Muscle layer of duodenum (tissue), 2 donors: ENCODE measurements around the gene PDIA4.

ENCODE experiments used
- H3K27ac ChIP-seq: one replicate; pipeline ENCODE4 v1.7.0; 2013; ENCODE audit warnings: mild to moderate bottlenecking, low read length
- H3K27me3 ChIP-seq: one replicate; pipeline ENCODE4 v1.7.0; 2013; ENCODE audit warnings: low read depth, mild to moderate bottlenecking, control low read depth, low read length
- H3K36me3 ChIP-seq, 2 donors: one replicate each; pipeline ENCODE4 v1.7.0; 2013; ENCODE audit warnings: low read length in 2 of 2, control low read depth in 1 of 2, mild to moderate bottlenecking in 1 of 2; ENCODE audit not compliant: insufficient read depth in 2 of 2, control insufficient read depth in 1 of 2
- H3K4me1 ChIP-seq, 2 donors: one replicate each; pipeline ENCODE4 v1.7.0; 2013; ENCODE audit warnings: low read length in 2 of 2, mild to moderate bottlenecking in 2 of 2, control low read depth in 1 of 2, moderate library complexity in 1 of 2; ENCODE audit not compliant: insufficient read depth in 2 of 2, control insufficient read depth in 1 of 2
- H3K4me3 ChIP-seq, 2 donors: one replicate each; pipeline ENCODE4 v1.7.0; 2013; ENCODE audit warnings: low read length in 2 of 2, low read depth in 1 of 2, mild to moderate bottlenecking in 1 of 2
- H3K9me3 ChIP-seq, 2 donors: one replicate each; pipeline ENCODE4 v1.7.0; 2013; ENCODE audit warnings: low read length in 2 of 2, control low read depth in 1 of 2, mild to moderate bottlenecking in 1 of 2; ENCODE audit not compliant: control insufficient read depth in 1 of 2
- donor health status: healthy.

The PDIA4 gene

DNA sequence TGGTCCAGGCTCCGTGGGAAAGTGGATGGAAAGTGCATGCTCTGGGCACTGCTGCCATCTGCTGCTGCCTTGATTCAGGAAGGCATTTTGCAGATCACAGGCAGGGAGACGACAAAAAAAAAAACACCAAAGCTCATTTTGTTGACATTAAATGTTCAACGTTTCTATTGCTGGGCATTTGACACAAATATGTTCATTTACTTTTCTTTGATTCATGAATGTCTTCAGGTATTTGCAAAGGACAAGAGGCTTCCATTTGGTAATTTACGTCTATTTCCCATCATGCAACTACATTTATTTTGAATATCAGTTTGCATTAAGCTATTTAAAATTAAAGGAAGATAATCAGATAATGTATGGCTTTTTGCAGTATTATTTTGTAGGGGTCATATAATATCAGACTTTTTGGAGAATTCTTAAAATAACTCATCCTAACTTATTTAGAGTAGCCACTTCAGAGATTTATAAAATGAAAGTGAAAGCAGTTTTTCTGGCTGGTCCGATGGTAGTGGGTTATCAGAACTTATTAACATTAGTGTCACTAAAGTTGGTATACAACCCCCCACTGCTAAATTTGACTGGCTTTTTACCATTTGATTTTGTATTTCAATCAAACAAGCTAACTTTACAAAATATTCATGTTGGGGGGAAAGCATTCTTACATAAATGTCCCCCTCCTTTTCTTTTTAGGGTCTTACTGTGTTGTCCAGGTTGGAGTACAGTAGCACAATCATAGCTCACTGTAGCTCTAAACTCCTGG, 65.3 kb downstream of the PDIA4 start:
- H3K4me3 ChIP-seq: peak overlapping the region; percentile 86 to 91
- no peaks in the 10 kb centered on the region for H3K27me3 ChIP-seq
- H3K9me3 ChIP-seq: no peaks in the 10 kb centered on the region

DNA sequence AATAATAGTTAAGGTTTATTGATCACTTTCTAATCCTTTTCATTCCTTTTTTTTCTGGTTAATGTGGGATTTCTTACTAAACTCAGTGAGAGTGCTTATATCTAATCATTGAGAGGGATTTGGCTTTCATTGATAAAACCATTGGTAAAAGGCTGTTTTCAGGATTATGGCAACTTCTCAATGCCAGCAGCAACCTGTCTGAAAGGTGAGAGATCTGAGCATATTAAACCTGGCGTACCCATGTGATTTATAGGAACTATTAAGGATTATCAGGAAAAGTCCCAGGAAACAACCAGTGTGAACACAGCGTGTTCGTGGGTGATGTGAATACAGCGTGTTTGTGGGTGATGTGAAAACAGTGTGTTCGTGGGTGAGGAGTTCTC, 65.9 kb downstream of the PDIA4 start:
- Histone ChIP-seq H3K27me3 (no peaks in the 10 kb centered on the region), H3K4me1 (peaks cover 0 to 20% of the 10 kb centered on the region in 2 donors), H3K27ac (no peak overlapping the region), H3K9me3 (no peaks in the 10 kb centered on the region), H3K4me3 (peak overlapping the region; percentile 86 to 91), H3K36me3 (no peaks in the 10 kb centered on the region)

More for the DNA sequence above, 65.3 kb downstream of the PDIA4 start:
- peaks cover 0 to 20% of the 10 kb centered on the region in 2 donors for H3K4me1 ChIP-seq
- H3K36me3 ChIP-seq: no peaks in the 10 kb centered on the region
- peak overlapping the region; percentile 88 for H3K27ac ChIP-seq

DNA sequence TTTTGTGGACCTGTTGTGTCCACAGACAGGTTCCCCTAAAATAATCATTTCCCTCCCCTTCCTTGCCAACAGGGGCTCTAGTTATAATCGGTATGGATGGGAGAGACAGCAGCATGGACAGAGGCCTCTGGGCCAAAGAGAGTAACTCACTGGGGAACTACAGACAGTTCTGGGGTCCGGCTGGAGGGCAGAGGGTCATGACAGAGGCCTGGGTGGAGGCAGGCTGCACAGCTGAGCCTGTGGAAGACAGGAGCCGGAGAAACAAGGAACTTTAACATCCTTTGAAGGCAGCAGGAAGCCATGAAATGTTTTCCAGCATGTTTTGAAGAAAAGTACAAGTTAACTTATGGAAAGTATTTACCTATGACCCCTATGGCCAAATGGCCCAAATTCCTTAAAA, 68.6 kb downstream of the PDIA4 start:
- H3K36me3 ChIP-seq: no peaks in the 10 kb centered on the region
- H3K4me3 ChIP-seq: no peak overlapping the region
- H3K4me1 ChIP-seq: peaks cover 0 to 12% of the 10 kb centered on the region in 2 donors
- H3K27ac ChIP-seq: no peak overlapping the region
- H3K9me3 ChIP-seq: no peaks in the 10 kb centered on the region
- H3K27me3 ChIP-seq: no peaks in the 10 kb centered on the region

DNA sequence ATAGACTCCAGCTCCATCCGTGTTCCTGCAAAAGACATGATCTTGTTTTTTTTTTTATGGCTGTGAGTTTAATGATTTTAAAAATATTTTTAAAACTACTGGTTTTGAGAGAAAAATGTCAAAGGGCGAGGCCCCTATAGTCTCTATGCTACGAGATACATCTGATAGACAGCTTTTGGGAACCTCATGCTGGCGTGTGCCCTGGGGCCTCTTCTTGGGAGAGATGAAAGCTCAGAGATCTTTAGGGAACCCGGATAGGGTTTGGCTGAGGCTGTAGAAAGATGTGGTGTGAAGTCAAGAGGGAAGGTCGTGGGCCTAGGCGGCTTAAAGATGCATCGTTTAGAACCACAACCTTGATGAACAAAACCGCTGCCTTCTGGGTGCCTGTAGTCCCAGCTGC, 70.2 kb downstream of the PDIA4 start:
- no peaks in the 10 kb centered on the region for H3K27me3 ChIP-seq
- H3K4me3 ChIP-seq: no peak overlapping the region
- H3K4me1 ChIP-seq: peaks cover 0 to 4% of the 10 kb centered on the region in 2 donors
- no peaks in the 10 kb centered on the region for H3K36me3 ChIP-seq
- H3K9me3 ChIP-seq: no peaks in the 10 kb centered on the region
- H3K27ac ChIP-seq: no peak overlapping the region

DNA sequence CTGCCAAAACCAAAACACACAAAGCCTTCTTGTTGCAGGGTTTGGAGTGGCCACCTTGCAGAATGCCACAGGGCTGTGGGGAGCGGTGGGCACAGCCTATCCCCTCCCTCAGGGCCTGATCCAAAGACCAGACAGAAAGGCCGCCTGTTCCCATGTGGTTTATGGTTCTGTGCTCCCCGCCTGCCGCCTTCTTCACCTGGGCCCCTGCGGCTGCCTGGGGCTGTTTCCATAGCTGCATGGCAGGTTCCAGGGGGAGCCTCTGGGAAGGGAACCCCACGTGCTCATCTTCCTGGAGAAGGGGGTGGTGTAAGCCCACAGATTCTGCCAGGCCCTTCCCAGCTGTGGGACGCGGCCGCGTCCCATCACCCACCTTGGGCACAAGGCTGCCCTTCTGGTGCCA, 73.5 kb downstream of the PDIA4 start:
- H3K27me3 ChIP-seq: no peaks in the 10 kb centered on the region
- H3K36me3 ChIP-seq: no peaks in the 10 kb centered on the region
- no peaks in the 10 kb centered on the region for H3K9me3 ChIP-seq
- H3K27ac ChIP-seq: no peak overlapping the region
- no peaks in the 10 kb centered on the region for H3K4me1 ChIP-seq
- H3K4me3 ChIP-seq: no peak overlapping the region

DNA sequence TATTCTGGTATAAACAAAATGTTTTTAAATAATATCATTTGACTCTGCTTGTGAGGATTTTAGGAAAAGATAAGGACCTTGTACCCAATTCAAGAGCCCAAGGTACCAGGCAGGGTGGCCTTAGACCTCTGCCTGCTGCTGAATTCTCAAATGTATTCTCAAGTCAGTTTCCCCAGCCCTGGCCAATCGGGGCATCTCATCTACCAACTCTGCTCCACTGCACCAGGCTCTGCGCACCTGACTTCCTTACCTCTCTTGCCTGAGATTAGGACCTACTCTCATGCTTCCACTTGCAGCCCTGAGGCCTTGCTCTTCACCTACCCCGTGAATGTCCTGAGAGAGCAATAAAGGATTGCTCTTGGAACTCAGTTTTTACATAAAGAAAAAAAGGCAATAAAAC, 74.6 kb downstream of the PDIA4 start:
- H3K4me3 ChIP-seq: no peak overlapping the region
- no peaks in the 10 kb centered on the region for H3K36me3 ChIP-seq
- no peaks in the 10 kb centered on the region for H3K4me1 ChIP-seq
- no peaks in the 10 kb centered on the region for H3K27me3 ChIP-seq
- H3K27ac ChIP-seq: no peak overlapping the region
- no peaks in the 10 kb centered on the region for H3K9me3 ChIP-seq
